Adrenal gland (tissue), 12 donors: ENCODE results near the gene SLC44A5. TPM values are rescaled to one million over a fixed set of nuclear protein-coding genes. Genes with fewer than 3 reads are reported as not detected.
"Not testable (repeated sequence)": the region's sequence is repeated elsewhere in the genome, so short reads cannot be mapped to it uniquely, and the experiment has no call there.

Experiments used
- DNase-seq, 7 donors: peaks; one replicate each; pipeline ENCODE4 v3.0.0-alpha.2; 2019 to 2020
- H3K27ac ChIP-seq, 5 donors: fragments of 200-600 bp; sonication (generic) in 4 of 5; 1 replicate in 3 of 5; 2 replicates in 2 of 5; pipeline versions ENCODE4 v1.5.1 to v1.8.0; 2016 to 2020; ENCODE audit warnings: mild to moderate bottlenecking in 1 of 5
- H3K27me3 ChIP-seq: fragments of 200-600 bp; 2 replicates; pipeline ENCODE4 v1.8.0; 2021
- H3K36me3 ChIP-seq, 2 donors: fragments of 200-600 bp; replicated peaks in 1 of 2; 1 replicate in 1 of 2; 2 replicates in 1 of 2; pipeline versions ENCODE4 v1.5.1 to v1.8.0; 2018 to 2022
- H3K4me1 ChIP-seq, 2 donors: fragments of 200-600 bp; replicated peaks in 1 of 2; 1 replicate in 1 of 2; 2 replicates in 1 of 2; pipeline versions ENCODE4 v1.5.1 to v1.8.0; 2018 to 2021
- H3K4me3 ChIP-seq, 4 donors: fragments of 200-600 bp; sonication (generic) in 3 of 4; one replicate each; pipeline ENCODE4 v1.5.1; 2016 to 2018
- H3K9me3 ChIP-seq, 3 donors: fragments of 200-600 bp; sonication (generic) in 1 of 3; replicated peaks in 1 of 3; 1 replicate in 2 of 3; 2 replicates in 1 of 3; pipeline versions ENCODE4 v1.5.1 to v1.8.0; 2016 to 2021
- CTCF ChIP-seq, 6 experiments: fragments of 450-650 bp in 4 of 6; fragments of 200-600 bp in 2 of 6; sonication (generic) in 1 of 6; IDR thresholded peaks; 1 replicate in 5 of 6; 2 replicates in 1 of 6; pipeline versions ENCODE4 v1.5.1 to v1.8.0; 2016 to 2021; ENCODE audit warnings: antibody characterized with exemption in 6 of 6, mild to moderate bottlenecking in 2 of 6, moderate library complexity in 1 of 6
- POLR2A ChIP-seq, 2 donors: fragments of 450-650 bp; IDR thresholded peaks; one replicate each; pipeline ENCODE4 v1.6.1; 2017; ENCODE audit warnings: antibody characterized with exemption in 2 of 2, mild to moderate bottlenecking in 2 of 2, moderate library complexity in 1 of 2
- WGBS, 4 donors: extraction: QIAGEN DNeasy Blood & Tissue Kit in 2 of 4; methylation state at CpG; one replicate each; pipeline versions ENCODE4 v1.1.5 to v1.1.7; 2013 to 2017; 5-methylcytosine and 5-hydroxymethylcytosine counted together
- intact Hi-C, 2 donors: fragments of 100-400 bp; cut with DNase I; formaldehyde crosslinking; loops; one replicate each; pipeline versions ENCODE4 v1.14.1 to v1.15.0; 2022 to 2023
- polyA plus RNA-seq, 3 donors: library from polyadenylated mRNA; stranded (reverse); fragments of 200-250 nt in 2 of 3; fragments of 350-450 nt in 1 of 3; fragmentation: Illumina TruSeq in 1 of 3; extraction: RNeasy Lipid Tissue Mini Kit (QIAGEN cat#74804) in 1 of 3; gene quantifications; one replicate each; pipeline ENCODE4 v1.2.3, GENCODE V29; 2013 to 2014
- total RNA-seq, 9 donors: library from RNA; depleted of rRNA in 4 of 9; stranded (reverse); fragments of >200 nt in 4 of 9; fragments of 120-200 nt in 1 of 9; fragmentation: NEBNext Ultra II Directional in 1 of 9; extraction: Animal tissue kit (Norgen Biotek cat#: 25700) in 1 of 9; gene quantifications; one replicate each; pipeline versions ENCODE4 v1.1.0 to v1.2.4, GENCODE V29; 2013 to 2023
- donor health status: healthy with polysubstance abuse.
- donor health status: Bipolar disorder and iron deficiency.
- donor health status: DM: yes; HTN: yes; CAD: no.
- donor health status: DM: no; HTN: no; CAD: no.
- donor health status: DM: no; HTN: no; CAD: no.
- donor health status: DM: yes; HTN: yes; CAD: no.

Gene SLC44A5
- total and polyA plus RNA-seq, 12 donors, result 0.17 to 2.2 (median 0.48) TPM

- TF ChIP-seq CTCF (IDR thresholded peaks at IDR 0.05), result no peak
- no peak for TF ChIP-seq POLR2A (IDR thresholded peaks at IDR 0.05)
- intact Hi-C loops, result no loop called here
- Histone ChIP-seq H3K27me3 (no peaks in the 10 kb centered on the region), H3K27ac (no peak overlapping the region), H3K9me3 (no peaks in the 10 kb centered on the region), H3K4me3 (no peak overlapping the region), H3K36me3 (no peaks in the 10 kb centered on the region), H3K4me1 (no peaks in the 10 kb centered on the region)
- DNase-seq, result no peak
- WGBS, 4 donors, result 46 to 49% (median 48%) methylated on average over 2 of the region's 2 CpGs
These were observed 8.4 kb downstream of the SLC44A5 start for GRCh38 chr1:75602486-75602885.

GRCh38 chr1:75600781-75601180, 10.1 kb downstream of the SLC44A5 start:
- Histone ChIP-seq H3K4me1 (no peaks in the 10 kb centered on the region), H3K9me3 (no peaks in the 10 kb centered on the region), H3K27me3 (no peaks in the 10 kb centered on the region), H3K4me3 (no peak overlapping the region), H3K36me3 (no peaks in the 10 kb centered on the region), H3K27ac (no peak overlapping the region)
- intact Hi-C loops, result no loop called here
- TF ChIP-seq CTCF (IDR thresholded peaks at IDR 0.05), result no peak
- TF ChIP-seq POLR2A (IDR thresholded peaks at IDR 0.05), result no peak
- 56 to 64% (median 57%) methylated on average over 1 of the region's 1 CpG for WGBS, 4 donors
- no peak for DNase-seq

- no peaks in the 10 kb centered on the region for H3K4me1 ChIP-seq
- no peak for TF ChIP-seq CTCF (IDR thresholded peaks at IDR 0.05)
- no peak for TF ChIP-seq POLR2A (IDR thresholded peaks at IDR 0.05)
- H3K27me3 ChIP-seq, result no peaks in the 10 kb centered on the region
- whole genome bisulfite sequencing, 4 donors, result 81 to 85% (median 84%) methylated on average over 3 of the region's 3 CpGs
- no peak overlapping the region for H3K27ac ChIP-seq
- H3K9me3 ChIP-seq, result no peaks in the 10 kb centered on the region
- no peaks in the 10 kb centered on the region for H3K36me3 ChIP-seq
- no peak for DNase-seq
- no peak overlapping the region for H3K4me3 ChIP-seq
- intact Hi-C loops, result no loop called here
These were observed 16.6 kb downstream of the SLC44A5 start for GRCh38 chr1:75594327-75594726.

- H3K27me3 ChIP-seq, intact Hi-C loops, H3K4me1 ChIP-seq, H3K9me3 ChIP-seq, DNase-seq, H3K4me3 ChIP-seq, H3K36me3 ChIP-seq, H3K27ac ChIP-seq: not testable (repeated sequence)
- WGBS, 4 donors, result 58 to 72% (median 66%) methylated on average over 3 of the region's 3 CpGs
These were observed 17.5 kb downstream of the SLC44A5 start for GRCh38 chr1:75593457-75593856.

- no peaks in the 10 kb centered on the region for H3K27me3 ChIP-seq
- no peak overlapping the region for H3K4me3 ChIP-seq
- no peak for DNase-seq
- TF ChIP-seq CTCF (IDR thresholded peaks at IDR 0.05) (no peak), POLR2A (IDR thresholded peaks at IDR 0.05) (no peak)
- WGBS, 4 donors, result 61 to 72% (median 68%) methylated on average over 4 of the region's 4 CpGs
- no peak overlapping the region for H3K27ac ChIP-seq
- intact Hi-C loops, result no loop called here
- no peaks in the 10 kb centered on the region for H3K4me1 ChIP-seq
- H3K36me3 ChIP-seq, result no peaks in the 10 kb centered on the region
- no peaks in the 10 kb centered on the region for H3K9me3 ChIP-seq
These were observed 21.3 kb downstream of the SLC44A5 start for GRCh38 chr1:75589637-75590036.
